C4-2B (cell line): Measurements from ENCODE around the gene KIF22.
"Not testable (repeated sequence)": the region's sequence is repeated elsewhere in the genome, so short reads cannot be mapped to it uniquely, and the experiment has no call there.

ENCODE experiments used
- H3K27ac ChIP-seq: fragments of 450-650 bp; 2 replicates; pipeline ENCODE4 v1.5.1; 2017
- CTCF ChIP-seq: fragments of 450-650 bp; conservative IDR thresholded peaks from 2 replicates; pipeline ENCODE4 v1.5.1; 2017; ENCODE audit warnings: mild to moderate bottlenecking
- ZFX ChIP-seq: fragments of 450-650 bp; IDR thresholded peaks from 2 replicates; pipeline ENCODE4 v1.6.1; 2017

KIF22 gene

GRCh38 chr16:29747947-29748759 is 42.4 kb upstream of the KIF22 start:
- no peak overlapping the region for H3K27ac ChIP-seq
- TF ChIP-seq ZFX (no peak), CTCF (no peak)

- not testable (repeated sequence) for H3K27ac ChIP-seq
These were observed 41.8 kb upstream of the KIF22 start for GRCh38 chr16:29748760-29749149.

- TF ChIP-seq CTCF, result no peak
- TF ChIP-seq ZFX, result no peak
- H3K27ac ChIP-seq, result no peak overlapping the region
These were observed 37.0 kb upstream of the KIF22 start for GRCh38 chr16:29753516-29753915.

GRCh38 chr16:29756654-29757053 is 33.9 kb upstream of the KIF22 start:
- no peak overlapping the region for H3K27ac ChIP-seq
- TF ChIP-seq ZFX, result no peak
- TF ChIP-seq CTCF, result no peak

- H3K27ac ChIP-seq, result not testable (repeated sequence)
These were observed 33.5 kb upstream of the KIF22 start for GRCh38 chr16:29757086-29757485.

GRCh38 chr16:29757950-29758466 is 32.5 kb upstream of the KIF22 start:
- no peak for TF ChIP-seq CTCF
- TF ChIP-seq ZFX, result no peak
- H3K27ac ChIP-seq, result no peak overlapping the region

- TF ChIP-seq CTCF, result no peak
- no peak for TF ChIP-seq ZFX
- H3K27ac ChIP-seq, result no peak overlapping the region
These were observed 29.8 kb upstream of the KIF22 start for GRCh38 chr16:29760567-29761279.

- not testable (repeated sequence) for H3K27ac ChIP-seq
These were observed 29.3 kb upstream of the KIF22 start for GRCh38 chr16:29761280-29761651.

GRCh38 chr16:29761882-29762281 is 28.7 kb upstream of the KIF22 start:
- no peak overlapping the region for H3K27ac ChIP-seq
- TF ChIP-seq ZFX (no peak), CTCF (no peak)
